Smooth muscle cell (in vitro differentiated cells): Measurements from ENCODE around the gene THSD1. TPM values are rescaled to one million over a fixed set of nuclear protein-coding genes. Genes with fewer than 3 reads are reported as not detected.
"Not testable (repeated sequence)": the region's sequence is repeated elsewhere in the genome, so short reads cannot be mapped to it uniquely, and the experiment has no call there.

Experiments used
- DNase-seq: peaks from one replicate; lab custom pipeline; 2025; ENCODE audit not compliant: unreplicated experiment; lab: John Stamatoyannopoulos, UW
- H2AFZ ChIP-seq: fragments of 200-600 bp; sonication (generic); 2 replicates; pipeline ENCODE4 v1.6.0; 2016; ENCODE audit warnings: antibody characterized with exemption, low read depth, mild to moderate bottlenecking
- H3F3A ChIP-seq: fragments of 200-600 bp; sonication (generic); 2 replicates; pipeline ENCODE4 v1.6.0; 2017; ENCODE audit warnings: antibody characterized with exemption, low read depth
- H3K27ac ChIP-seq: fragments of 200-600 bp; sonication (generic); 2 replicates; pipeline ENCODE4 v1.5.1; 2016; ENCODE audit warnings: low read depth, mild to moderate bottlenecking
- H3K27me3 ChIP-seq: fragments of 200-600 bp; sonication (generic); 2 replicates; pipeline ENCODE4 v1.6.1; 2016; ENCODE audit warnings: low read depth, mild to moderate bottlenecking
- H3K36me3 ChIP-seq: fragments of 200-600 bp; sonication (generic); 2 replicates; pipeline ENCODE4 v1.5.1; 2016; ENCODE audit warnings: low read depth
- H3K4me1 ChIP-seq: fragments of 200-600 bp; sonication (generic); 2 replicates; pipeline ENCODE4 v1.5.1; 2016; ENCODE audit warnings: low read depth
- H3K4me2 ChIP-seq: fragments of 200-600 bp; sonication (generic); 2 replicates; pipeline ENCODE4 v1.6.0; 2016; ENCODE audit warnings: mild to moderate bottlenecking
- H3K4me3 ChIP-seq: fragments of 200-600 bp; sonication (generic); 2 replicates; pipeline ENCODE4 v1.5.1; 2016; ENCODE audit warnings: mild to moderate bottlenecking
- H3K79me2 ChIP-seq: fragments of 200-600 bp; sonication (generic); 2 replicates; pipeline ENCODE4 v1.6.0; 2016; ENCODE audit warnings: low read depth, mild to moderate bottlenecking
- H3K9ac ChIP-seq: fragments of 200-600 bp; sonication (generic); 2 replicates; pipeline ENCODE4 v1.6.0; 2016; ENCODE audit warnings: low read depth
- H3K9me3 ChIP-seq: fragments of 200-600 bp; sonication (generic); replicated peaks from 2 replicates; pipeline ENCODE4 v1.5.1; 2016; ENCODE audit warnings: low read depth
- H4K20me1 ChIP-seq: fragments of 200-600 bp; sonication (generic); 2 replicates; pipeline ENCODE4 v1.6.0; 2016; ENCODE audit warnings: low read depth
- WGBS: methylation state at CpG from one replicate; pipeline ENCODE4 v1.1.7; 2016; ENCODE audit warnings: low lambda C conversion rate; 5-methylcytosine and 5-hydroxymethylcytosine counted together
- polyA plus RNA-seq: library from polyadenylated mRNA; unstranded; fragments of >200 nt; fragmentation: Nextera tagmentation; extraction: Ambion mirVana; gene quantifications from 2 replicates; pipeline ENCODE4 v1.2.1, GENCODE V29; 2016
- total RNA-seq: library from RNA; depleted of rRNA; stranded (reverse); fragments of >200 nt; gene quantifications from 2 replicates; pipeline ENCODE4 v1.2.3, GENCODE V29; 2014
- TF ChIP-seq, protein P1 (sequence below): fragments of 200-600 bp; sonication (generic); IDR thresholded peaks from 2 replicates; pipeline ENCODE4 v1.5.1; 2017; ENCODE audit warnings: borderline replicate concordance, mild to moderate bottlenecking, antibody characterized with exemption; ENCODE audit not compliant: insufficient read depth, poor library complexity, severe bottlenecking

The THSD1 gene
- total and polyA plus RNA-seq, 2 experiments from 2014 or later, result 0.08 to 0.67 TPM

DNA sequence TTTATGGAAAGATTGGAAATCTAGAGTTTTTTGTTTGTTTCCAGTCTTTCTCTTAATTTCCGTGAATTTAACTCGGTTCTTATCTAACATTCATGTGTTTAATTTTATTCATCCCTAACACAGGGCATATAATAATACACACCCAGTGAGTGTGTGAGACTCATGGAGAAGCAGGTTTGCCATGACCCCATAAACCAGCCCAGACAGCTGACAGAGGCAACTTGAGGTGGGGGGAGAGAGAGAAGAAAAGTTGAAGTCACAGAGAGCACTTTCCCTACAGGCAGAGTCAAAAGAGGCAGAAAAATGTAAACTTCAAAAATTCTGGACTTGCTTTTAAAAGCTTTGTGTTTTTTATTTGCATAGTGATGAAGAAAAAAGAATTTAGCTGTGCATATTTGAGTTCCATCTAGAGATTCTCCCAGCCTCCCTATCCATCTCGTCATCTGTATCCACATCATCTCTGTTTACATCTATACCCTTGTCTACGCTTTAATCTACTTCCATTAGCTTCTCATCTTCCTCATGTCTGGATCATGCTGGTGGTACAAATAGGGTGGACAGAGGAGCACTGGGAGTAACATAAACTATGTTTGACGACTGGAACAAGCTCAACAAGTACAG, 60.2 kb downstream of the THSD1 start:
- Histone ChIP-seq H3K36me3 (no peaks in the 10 kb centered on the region), H2AFZ (peak overlapping the region; percentile 83), H3K4me1 (peaks cover 6% of the 10 kb centered on the region), H3K9me3 (no peaks in the 10 kb centered on the region), H3K27ac (peak overlapping the region; percentile 69), H3K27me3 (no peaks in the 10 kb centered on the region), H3K4me2 (peak overlapping the region; percentile 32), H4K20me1 (no peaks in the 10 kb centered on the region), H3K79me2 (no peaks in the 10 kb centered on the region), H3K9ac (no peak overlapping the region), H3F3A (peaks cover 15% of the 10 kb centered on the region), H3K4me3 (no peak overlapping the region)
- DNase-seq, result no peak
- WGBS, result 83% methylated on average over 5 of the region's 5 CpGs
- TF ChIP-seq, protein P1, sequence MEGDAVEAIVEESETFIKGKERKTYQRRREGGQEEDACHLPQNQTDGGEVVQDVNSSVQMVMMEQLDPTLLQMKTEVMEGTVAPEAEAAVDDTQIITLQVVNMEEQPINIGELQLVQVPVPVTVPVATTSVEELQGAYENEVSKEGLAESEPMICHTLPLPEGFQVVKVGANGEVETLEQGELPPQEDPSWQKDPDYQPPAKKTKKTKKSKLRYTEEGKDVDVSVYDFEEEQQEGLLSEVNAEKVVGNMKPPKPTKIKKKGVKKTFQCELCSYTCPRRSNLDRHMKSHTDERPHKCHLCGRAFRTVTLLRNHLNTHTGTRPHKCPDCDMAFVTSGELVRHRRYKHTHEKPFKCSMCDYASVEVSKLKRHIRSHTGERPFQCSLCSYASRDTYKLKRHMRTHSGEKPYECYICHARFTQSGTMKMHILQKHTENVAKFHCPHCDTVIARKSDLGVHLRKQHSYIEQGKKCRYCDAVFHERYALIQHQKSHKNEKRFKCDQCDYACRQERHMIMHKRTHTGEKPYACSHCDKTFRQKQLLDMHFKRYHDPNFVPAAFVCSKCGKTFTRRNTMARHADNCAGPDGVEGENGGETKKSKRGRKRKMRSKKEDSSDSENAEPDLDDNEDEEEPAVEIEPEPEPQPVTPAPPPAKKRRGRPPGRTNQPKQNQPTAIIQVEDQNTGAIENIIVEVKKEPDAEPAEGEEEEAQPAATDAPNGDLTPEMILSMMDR, result no peak

DNA sequence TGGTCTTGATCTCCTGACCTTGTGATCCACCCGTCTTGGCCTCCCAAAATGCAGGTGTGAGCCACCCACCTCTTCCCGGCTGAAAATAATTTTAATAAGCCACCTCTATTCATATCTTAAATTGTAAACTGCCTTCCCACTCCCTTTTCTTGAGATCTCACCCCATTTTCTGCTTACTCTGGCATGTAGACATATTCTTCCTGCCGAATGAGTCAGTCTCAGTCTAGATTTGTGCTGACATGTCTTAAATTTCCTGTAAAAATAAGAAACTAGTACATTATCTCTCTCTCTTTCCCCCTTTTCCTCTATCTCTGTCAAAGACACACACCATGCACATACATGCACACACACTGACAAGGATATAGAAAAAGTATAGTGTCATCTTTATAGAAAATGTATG, 60.9 kb downstream of the THSD1 start:
- Histone ChIP-seq H3K9me3 (no peaks in the 10 kb centered on the region), H3K9ac (no peak overlapping the region), H4K20me1 (no peaks in the 10 kb centered on the region), H3K27ac (peak overlapping the region; percentile 69), H3K36me3 (no peaks in the 10 kb centered on the region), H3K27me3 (no peaks in the 10 kb centered on the region), H3K4me2 (peak overlapping the region; percentile 32), H3K79me2 (no peaks in the 10 kb centered on the region), H2AFZ (peak overlapping the region; percentile 83), H3K4me3 (no peak overlapping the region), H3F3A (peaks cover 15% of the 10 kb centered on the region), H3K4me1 (peaks cover 6% of the 10 kb centered on the region)
- TF ChIP-seq, protein P1, result no peak
- no peak for DNase-seq
- WGBS, result 37% methylated on average over 3 of the region's 3 CpGs

DNA sequence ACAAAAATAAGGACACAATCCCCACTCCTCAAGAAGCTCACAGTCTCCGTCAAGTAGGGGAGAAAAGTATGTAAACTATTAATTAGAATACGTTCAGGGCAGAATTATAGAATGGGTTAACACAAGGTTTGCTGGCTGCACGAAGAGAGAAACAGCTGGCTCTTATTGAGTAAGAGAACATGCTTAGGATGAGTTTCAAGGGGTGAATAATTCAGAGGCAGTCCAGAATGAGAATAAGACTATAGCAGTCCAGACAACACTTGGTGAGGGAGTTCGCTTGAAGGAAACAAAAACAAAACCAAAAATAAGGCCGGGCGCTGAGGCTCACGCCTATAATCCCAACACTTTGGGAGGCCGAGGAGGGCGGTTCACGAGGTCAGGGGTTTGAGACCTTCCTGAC, 61.9 kb downstream of the THSD1 start:
- DNase-seq, result no peak
- H3K4me1 ChIP-seq, result peaks cover 3% of the 10 kb centered on the region
- no peaks in the 10 kb centered on the region for H3K79me2 ChIP-seq
- H3K27me3 ChIP-seq, result no peaks in the 10 kb centered on the region
- no peaks in the 10 kb centered on the region for H3K36me3 ChIP-seq
- no peak overlapping the region for H3K4me3 ChIP-seq
- H3K9me3 ChIP-seq, result no peaks in the 10 kb centered on the region
- peaks cover 15% of the 10 kb centered on the region for H3F3A ChIP-seq
- H4K20me1 ChIP-seq, result no peaks in the 10 kb centered on the region
- TF ChIP-seq, protein P1, result no peak
- H3K9ac ChIP-seq, result no peak overlapping the region
- no peak overlapping the region for H3K4me2 ChIP-seq
- no peak overlapping the region for H2AFZ ChIP-seq
- WGBS, result 93% methylated on average over 10 of the region's 10 CpGs
- H3K27ac ChIP-seq, result no peak overlapping the region

DNA sequence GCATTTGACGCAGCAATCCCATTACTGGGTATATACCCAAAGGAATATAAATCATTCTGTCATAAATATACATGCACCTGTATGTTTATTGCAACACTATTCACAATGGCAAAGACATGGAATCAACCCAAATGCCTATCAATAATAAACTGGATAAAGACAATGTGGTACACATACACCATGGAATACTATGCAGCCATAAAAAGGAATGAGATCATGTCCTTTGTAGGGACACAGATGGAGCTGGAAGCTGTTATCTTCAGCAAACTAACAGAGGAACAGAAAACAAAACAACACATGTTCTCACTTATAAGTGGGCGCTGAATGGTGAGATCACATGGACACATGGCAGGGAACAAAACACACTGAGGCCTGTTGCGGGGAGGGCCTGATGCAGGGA, 63.8 kb downstream of the THSD1 start:
- WGBS, result 98% methylated on average over 3 of the region's 3 CpGs
- H3K27me3 ChIP-seq, H3K4me2 ChIP-seq, H3K4me3 ChIP-seq, H2AFZ ChIP-seq, H3K4me1 ChIP-seq, DNase-seq, H3K9me3 ChIP-seq, H4K20me1 ChIP-seq, H3F3A ChIP-seq, H3K9ac ChIP-seq, H3K27ac ChIP-seq, H3K36me3 ChIP-seq, H3K79me2 ChIP-seq: not testable (repeated sequence)

DNA sequence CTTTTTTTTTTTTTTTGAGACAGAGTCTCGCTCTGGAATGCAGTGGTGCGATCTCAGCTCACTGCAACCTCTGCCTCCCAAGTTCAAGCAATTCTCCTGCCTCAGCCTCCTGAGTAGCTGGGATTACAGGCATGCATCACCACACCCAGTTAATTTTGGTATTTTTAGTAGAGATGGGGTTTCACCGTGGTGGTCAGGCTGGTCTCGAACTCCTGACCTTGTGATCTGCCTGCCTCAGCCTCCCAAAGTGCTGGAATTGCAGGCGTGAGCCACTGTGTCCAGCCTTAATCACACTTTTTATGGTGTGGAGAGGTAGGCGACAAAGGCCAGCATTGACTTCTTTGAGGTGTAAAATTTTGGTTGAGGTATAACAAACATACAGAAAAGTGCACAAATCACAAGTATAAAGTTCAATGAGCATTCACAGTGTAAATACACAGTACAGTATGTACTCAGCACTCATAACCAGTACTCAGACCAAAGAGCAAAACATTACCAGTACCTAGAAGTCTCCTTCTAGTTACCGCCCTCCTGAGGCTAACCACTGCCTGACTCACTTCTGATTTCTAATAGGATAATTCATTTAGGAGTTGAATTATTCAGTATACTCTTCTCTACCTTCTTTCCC, 68.0 kb downstream of the THSD1 start:
- H3K4me1 ChIP-seq, H3K9me3 ChIP-seq, H3K4me2 ChIP-seq, H3K36me3 ChIP-seq, H2AFZ ChIP-seq, H3K9ac ChIP-seq, H4K20me1 ChIP-seq, H3K4me3 ChIP-seq, DNase-seq, H3K27ac ChIP-seq, H3K79me2 ChIP-seq, H3F3A ChIP-seq, H3K27me3 ChIP-seq: not testable (repeated sequence)
- 88% methylated on average over 7 of the region's 7 CpGs for WGBS

DNA sequence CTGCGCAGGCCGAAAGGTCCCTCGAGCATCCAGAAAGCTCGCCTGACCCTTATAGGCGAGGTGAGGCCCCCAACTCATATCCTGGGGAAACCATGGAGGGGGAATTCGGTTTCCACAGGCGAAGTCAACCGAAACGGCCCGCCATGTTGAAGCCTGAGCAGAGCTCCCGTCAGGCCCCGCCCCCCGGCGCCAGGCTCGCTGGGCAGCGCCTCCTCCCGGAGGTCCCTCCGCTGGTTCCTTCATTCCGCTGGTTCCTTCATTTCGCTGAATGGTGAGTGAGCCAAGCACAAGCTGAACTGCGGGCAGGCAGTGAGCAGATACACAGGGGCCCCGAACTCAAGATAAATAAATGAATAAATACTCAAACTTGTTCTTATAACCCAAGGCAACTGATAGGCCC, 71.9 kb downstream of the THSD1 start:
- H3K4me1 ChIP-seq, H3F3A ChIP-seq, H3K9me3 ChIP-seq, H3K79me2 ChIP-seq, H3K27me3 ChIP-seq, DNase-seq, H3K27ac ChIP-seq, H3K36me3 ChIP-seq, H2AFZ ChIP-seq, H3K4me3 ChIP-seq, H3K4me2 ChIP-seq, H4K20me1 ChIP-seq, H3K9ac ChIP-seq: not testable (repeated sequence)
- no CpG with 5 or more reads among the region's 22 CpGs for WGBS
